GM12892 (cell line): Measurements from ENCODE around the gene CLMN.

Experiments used
- DNase-seq: peaks from one replicate; pipeline ENCODE4 v3.0.0; 2011; ENCODE audit not compliant: insufficient read length
- FAIRE-seq: peaks from 2 replicates; lab custom pipeline; 2011; peaks lifted over from hg19 to GRCh38; lab: Jason Lieb, UNC
- POLR2A ChIP-seq: IDR thresholded peaks from 2 replicates; pipeline ENCODE4 v1.6.1; 2011; ENCODE audit warnings: low read depth, low read length, control low read depth
- POLR2AphosphoS5 ChIP-seq: IDR thresholded peaks from 2 replicates; pipeline ENCODE4 v1.6.1; 2011; ENCODE audit warnings: low read depth, low read length, control low read depth
- TAF1 ChIP-seq: IDR thresholded peaks from 2 replicates; pipeline ENCODE4 v1.6.1; 2011; ENCODE audit warnings: low read depth, mild to moderate bottlenecking, control low read depth, low read length, borderline replicate concordance

CLMN gene

DNA sequence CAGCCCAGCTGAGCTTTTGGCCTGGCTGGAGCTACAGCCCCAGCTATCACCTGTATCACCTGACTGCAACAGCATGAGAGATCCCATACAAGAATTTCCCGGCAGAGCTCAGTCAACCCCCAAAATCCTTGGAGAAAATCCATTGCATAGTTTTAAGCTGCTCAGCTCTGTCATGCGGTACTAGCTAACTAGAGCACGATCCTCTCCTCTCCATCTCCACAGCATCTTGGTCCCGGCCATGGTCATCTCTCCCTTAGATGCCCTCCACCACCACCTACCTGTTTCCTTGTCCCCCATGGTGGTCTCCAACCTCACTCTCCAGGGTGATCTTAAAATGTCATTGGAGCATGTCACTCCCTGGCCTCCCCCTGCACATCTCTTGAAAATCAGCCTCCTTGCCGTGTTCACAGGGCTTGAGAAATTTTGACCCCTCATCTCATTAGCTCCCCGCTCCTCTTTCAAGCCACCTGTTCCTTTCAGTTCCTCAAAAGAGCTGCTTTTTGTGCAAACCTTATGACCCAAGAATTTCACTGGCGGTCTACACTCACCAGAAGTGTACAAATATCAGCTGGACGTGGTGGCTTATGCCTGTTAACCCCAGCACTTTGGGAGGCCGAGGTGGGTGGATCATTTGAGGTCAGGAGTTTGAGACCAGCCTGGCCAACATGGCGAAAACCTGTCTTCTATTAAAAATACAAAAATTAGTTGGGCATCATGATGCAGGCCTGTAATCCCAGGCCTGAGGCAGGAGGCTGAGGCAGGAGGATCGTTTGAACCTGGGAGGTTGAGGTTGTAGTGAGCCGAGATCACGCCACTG, 8.1 kb upstream of the CLMN start:
- DNase-seq (peak; percentile 54), FAIRE-seq (peak; percentile 98)
- peak; percentile 35; the same call in 1 of the 2 replicates for TF ChIP-seq POLR2A
- TF ChIP-seq POLR2AphosphoS5, result peak; percentile 68; the same call in 1 of the 2 replicates
- TF ChIP-seq TAF1, result no peak

DNA sequence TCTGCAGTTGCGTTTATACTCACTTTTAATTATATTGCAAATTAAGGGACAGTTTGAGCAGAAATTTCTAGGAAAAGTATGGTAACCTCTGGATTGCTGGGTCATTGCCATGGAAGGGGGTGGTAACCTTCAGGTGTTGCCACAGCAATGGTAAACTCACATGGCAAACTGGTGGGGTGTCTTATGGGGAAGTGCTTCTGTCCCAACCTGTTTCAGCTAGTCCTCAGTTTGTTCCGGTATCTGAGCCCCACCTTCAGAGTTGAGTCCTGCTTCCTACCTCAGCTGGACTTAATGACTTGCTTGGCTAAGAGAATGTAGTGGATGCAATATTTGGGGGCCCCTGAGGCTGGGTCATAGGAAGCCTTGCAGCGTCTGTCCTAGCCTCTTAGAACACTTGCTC, 7.3 kb upstream of the CLMN start:
- FAIRE-seq (no peak), DNase-seq (peak; percentile 28)

DNA sequence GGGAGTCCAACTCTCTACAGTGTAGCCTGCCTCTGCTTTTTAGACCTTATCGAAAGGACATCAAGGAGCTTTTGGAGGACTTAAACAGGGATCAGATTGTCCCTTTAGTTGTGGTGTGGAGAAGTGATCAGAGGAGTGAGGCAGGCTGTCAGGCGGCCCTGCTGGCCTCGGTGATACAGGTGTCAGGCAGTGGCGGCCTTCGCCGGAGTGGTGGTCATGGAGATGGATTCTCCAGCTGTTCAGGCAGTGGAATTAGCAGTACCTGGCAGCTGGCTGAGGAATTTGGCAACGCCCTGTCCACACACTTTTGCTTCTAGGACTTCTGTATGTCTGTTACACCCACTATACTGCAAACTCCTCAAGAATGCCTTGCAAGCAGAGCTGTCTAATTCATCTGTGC, 4.2 kb upstream of the CLMN start:
- TF ChIP-seq POLR2A, result no peak
- no peak for TF ChIP-seq POLR2AphosphoS5
- TF ChIP-seq TAF1, result no peak
- no peak for DNase-seq
- no peak for FAIRE-seq

More for the DNA sequence above, 7.3 kb upstream of the CLMN start:
- no peak for TF ChIP-seq POLR2AphosphoS5
- TF ChIP-seq TAF1, result no peak
- no peak for TF ChIP-seq POLR2A

DNA sequence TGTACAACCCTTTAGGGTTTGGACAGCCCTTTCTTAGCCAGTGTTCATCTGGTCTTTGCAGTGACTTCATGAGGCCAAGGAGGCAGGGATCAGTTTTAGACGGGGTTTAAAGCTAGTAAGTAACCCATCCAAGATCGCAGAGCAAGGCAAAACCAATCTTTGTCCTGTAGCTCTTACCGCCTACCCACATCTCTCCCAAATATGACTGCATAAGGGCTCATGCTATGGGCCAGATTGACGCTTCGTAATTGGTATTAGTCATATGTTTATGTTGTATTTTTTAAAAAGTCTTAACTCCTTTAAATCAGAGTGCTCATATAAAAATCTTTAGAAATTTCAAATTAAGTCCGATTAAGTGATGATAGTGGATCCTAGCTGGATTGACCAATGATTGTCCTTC, 3.7 kb upstream of the CLMN start:
- FAIRE-seq, result no peak
- TF ChIP-seq POLR2AphosphoS5, result no peak
- no peak for TF ChIP-seq POLR2A
- no peak for TF ChIP-seq TAF1
- DNase-seq, result no peak

DNA sequence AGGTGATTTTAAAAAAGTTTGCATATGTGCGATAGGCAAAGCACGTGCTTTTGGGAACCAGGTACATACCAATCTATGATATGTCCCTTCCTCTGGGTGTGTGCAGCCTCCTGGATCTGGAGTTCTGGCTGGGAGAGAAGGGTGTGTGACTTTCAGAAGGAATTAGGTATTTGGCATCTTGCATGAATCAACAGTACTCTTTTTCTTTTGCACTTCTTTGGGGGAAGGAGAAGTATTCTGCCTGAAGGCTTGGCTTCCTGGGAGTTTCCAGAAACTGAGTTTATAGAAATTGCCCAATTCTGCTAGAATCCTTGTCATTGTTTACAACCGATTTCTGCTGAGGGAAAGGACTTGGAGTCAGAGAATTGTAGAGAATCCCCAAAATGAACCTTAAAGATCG, 2.9 kb upstream of the CLMN start:
- TF ChIP-seq POLR2A (no peak), POLR2AphosphoS5 (no peak), TAF1 (no peak)
- DNase-seq (no peak), FAIRE-seq (no peak)

DNA sequence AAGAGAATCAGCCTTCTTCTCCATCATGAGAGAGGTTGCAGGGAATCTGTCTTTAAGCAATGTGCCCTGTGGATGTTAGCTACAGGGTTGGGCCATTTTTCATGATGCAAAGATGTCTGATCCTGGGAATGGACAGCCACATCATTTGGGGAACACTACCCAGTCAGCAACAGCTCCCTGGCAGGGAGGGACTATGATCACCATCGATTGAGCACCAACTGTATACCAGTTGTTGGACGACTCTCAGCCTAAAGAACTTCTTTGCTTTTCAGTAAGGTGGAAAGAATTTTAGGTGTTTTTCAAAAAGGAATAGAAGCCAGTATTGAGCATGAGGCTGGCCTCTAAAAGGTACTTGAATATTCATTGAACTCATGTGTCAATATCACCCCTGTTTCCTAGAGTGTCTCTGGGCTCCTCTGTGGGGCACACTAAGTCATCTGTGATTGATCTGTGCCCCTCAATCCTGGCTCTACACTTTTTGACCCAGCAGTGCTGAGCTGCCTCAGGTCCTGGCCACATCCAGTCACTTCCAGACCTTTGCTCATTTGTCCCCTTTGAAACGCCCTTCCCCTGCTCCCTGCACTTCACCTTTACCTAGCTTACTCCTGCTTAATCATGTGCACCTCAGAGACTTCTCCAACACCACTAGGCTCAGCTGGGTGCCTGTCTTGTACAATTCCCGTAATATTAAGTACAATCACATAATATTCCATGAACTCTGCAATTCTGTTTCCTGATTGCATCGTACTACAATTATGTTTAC, 2.2 kb upstream of the CLMN start:
- FAIRE-seq (no peak), DNase-seq (no peak)
- no peak for TF ChIP-seq TAF1
- no peak for TF ChIP-seq POLR2AphosphoS5
- TF ChIP-seq POLR2A, result no peak

DNA sequence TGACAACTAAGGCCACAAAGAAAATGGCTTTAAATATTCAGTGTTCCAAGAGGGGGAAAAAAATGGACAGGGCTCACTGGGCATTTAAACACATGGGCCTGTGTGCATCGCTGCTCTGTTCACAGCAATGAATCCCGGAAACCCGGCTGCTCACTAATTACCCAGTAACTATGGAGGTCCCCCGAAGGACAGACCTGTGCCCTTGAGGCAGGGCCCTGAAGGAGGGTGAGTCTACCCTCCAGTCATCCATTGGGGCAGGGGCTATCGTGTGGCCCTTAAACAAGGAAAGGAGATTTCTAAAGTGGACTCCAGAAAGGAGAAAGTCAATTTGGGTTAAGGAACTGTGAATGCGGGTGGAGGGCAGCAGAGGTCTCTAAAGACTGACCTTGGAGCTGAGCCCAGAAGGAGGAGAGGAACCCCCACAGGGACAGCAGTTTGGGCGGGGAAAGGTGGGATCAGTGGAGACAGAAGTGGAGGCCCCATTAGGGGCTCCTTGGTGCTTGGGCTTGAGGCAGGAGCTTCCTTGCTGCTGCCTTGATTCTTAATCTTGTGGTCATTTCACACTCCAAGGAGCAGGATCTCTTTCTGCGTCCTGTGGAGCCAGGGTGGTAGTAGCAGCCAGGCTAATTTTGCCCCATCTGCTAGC, 1.4 kb upstream of the CLMN start:
- TF ChIP-seq POLR2A (no peak), TAF1 (no peak), POLR2AphosphoS5 (no peak)
- FAIRE-seq (no peak), DNase-seq (no peak)

DNA sequence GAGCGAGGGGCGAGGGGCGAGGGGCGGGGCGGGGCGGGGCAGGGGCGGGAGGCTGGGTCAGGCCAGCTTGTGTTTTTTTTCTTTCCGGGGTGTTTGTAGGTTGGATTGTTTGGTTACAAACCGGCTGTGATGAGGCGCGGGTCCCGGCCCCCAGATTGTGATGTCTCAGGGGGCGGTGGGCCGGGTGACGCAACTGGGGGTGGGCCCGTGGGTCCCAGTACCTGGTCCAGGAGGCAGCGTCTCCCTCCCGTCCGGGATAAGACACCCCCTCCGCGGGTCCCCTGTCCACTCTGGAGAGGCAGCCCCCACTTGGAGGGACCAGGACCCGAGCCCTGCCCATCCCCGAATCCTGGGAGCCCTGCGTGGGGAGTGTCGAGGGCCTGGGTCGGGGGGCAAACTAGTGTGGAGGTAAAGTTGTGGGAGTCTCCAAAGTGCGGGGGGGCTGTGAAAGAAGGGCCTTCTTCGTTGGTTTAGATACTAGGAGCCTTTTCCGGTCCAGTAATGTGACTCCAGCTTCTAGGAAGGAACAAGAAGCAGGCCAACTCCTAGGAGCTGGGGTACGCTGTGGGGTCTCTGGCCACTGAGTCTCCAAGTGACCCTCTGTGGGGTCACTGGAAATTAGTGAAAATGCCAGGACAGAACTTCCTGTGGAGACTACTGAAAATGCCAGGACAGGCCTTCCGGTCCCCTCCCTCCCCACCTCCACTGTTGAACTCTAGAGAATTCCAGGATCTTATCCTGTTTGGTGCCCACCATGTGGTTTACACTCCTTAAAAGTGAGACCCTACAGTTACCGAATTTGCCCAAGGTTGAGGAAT, 579 bp upstream of the CLMN start:
- FAIRE-seq (no peak), DNase-seq (no peak)
- TF ChIP-seq POLR2A (no peak), POLR2AphosphoS5 (no peak), TAF1 (no peak)

DNA sequence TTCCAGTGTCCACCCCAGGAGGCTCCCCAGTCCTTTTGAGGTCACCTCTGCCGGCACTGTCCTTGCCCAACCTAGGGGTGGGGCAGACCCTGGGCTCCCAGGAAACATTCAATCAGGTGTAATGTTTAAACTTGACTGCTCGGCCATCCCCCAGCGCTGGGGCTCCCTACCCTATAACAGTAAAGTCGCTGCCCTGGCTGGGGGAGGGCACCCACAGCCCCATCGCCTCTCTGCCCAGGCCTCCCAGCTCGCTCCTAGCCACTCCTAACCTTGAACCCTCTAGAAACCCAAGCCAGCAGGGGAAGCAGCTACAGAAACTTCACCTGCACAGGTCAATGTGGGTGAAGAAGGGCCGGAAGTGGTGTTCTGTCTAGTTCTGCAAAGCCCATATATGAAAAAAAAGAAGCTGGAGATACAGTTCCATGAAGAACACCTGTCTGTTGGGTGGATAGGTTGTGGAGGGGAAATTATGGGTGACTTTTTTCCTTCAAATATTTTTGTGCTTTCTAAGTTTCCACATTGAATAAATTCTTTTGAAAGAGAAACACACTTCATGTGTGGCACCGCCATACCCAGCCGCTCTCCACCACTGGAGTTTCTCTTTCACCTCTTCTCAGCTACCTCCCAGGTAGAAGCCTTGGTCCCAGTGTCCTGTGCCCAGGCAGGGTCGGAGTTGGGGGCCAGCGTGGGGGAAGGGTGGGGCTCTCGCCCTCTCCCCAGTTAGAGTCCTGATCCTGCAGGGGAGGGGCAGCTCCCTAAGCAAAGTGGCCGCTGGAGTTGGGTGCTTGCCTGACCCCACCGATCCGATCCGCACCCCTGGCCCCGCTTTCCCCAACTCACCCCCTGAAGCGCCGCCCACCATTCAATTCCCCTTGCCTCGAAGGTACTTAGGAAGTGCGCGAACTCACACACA, 1.1 kb downstream of the CLMN start:
- no peak for DNase-seq
- peak; percentile 77 for FAIRE-seq
- TF ChIP-seq POLR2AphosphoS5 (no peak), TAF1 (no peak), POLR2A (no peak)

DNA sequence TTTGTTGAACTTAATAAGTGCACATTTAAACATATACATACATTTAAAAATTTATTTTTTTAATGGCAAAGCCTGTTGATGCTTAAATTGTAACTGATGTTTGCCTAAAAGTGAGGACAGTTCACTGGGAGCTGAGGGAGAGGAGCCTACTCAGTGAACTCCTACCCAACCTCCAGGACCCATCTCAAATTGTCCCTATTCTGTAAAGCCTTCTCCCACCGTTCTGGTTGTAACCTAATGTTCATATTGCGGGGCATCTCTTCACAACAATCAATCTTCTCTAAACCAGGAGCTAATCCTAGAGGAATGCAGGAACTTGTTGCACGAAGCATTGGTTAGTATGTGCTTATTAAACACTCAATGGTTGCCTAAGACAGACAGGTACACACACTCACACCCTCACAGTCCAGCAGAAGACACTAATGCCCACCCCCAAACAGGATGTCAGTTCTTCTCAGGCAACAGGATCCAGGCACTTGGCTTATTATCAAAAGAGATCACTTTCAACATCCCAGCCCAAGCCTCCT, 1.8 kb downstream of the CLMN start:
- DNase-seq, result no peak
- peak; percentile 14 for FAIRE-seq
- TF ChIP-seq TAF1 (no peak), POLR2AphosphoS5 (no peak), POLR2A (no peak)
